A549 (cell line): ENCODE data around the gene XRCC1. TPM values are rescaled to one million over a fixed set of nuclear protein-coding genes. Genes with fewer than 3 reads are reported as not detected.
"Not testable (repeated sequence)": the region's sequence is repeated elsewhere in the genome, so short reads cannot be mapped to it uniquely, and the experiment has no call there.

Experiments
- ATAC-seq, 2 experiments: fragments of 200-7000 bp in 1 of 2; fragments of >200 bp in 1 of 2; cut with Nextera tagmentation in 1 of 2; cut with Tn5 transposase in 1 of 2; 3 replicates each; pipeline versions ENCODE4 v1.8.0 to v1.9.1; 2018 to 2020; ENCODE audit warnings: mild to moderate bottlenecking in 1 of 2, moderate library complexity in 1 of 2
- CTCF ChIA-PET: fragments of 300-600 bp; sonication (Branson Sonifier 250); formaldehyde crosslinking; extraction: SDS; loops from one replicate; lab custom pipeline; 2021; ENCODE audit warnings: antibody characterized with exemption, inconsistent platforms; lab: Yijun Ruan, JAX
- POLR2A ChIA-PET: fragments of 350-600 bp; formaldehyde crosslinking; extraction: SDS; loops from one replicate; lab custom pipeline; 2021; ENCODE audit warnings: antibody characterized with exemption, inconsistent platforms; lab: Yijun Ruan, JAX
- DNase-seq, 2 experiments: peaks; one replicate each; pipeline versions ENCODE4 v3.0.0 to v3.0.0-alpha.2; 2011 to 2016; ENCODE audit warnings: low read depth in 1 of 2, low spot score in 1 of 2
- FAIRE-seq: peaks from 2 replicates; lab custom pipeline; 2011; peaks lifted over from hg19 to GRCh38; lab: Jason Lieb, UNC
- H3K27ac ChIP-seq, 2 experiments: fragments of >200 bp; sonication (Bioruptor Twin); formaldehyde crosslinking; 3 replicates each; pipeline ENCODE4 v1.5.1; 2016 to 2017
- H3K4me1 ChIP-seq: fragments of >200 bp; sonication (Bioruptor Twin); formaldehyde crosslinking; 3 replicates; pipeline ENCODE4 v1.6.1; 2016
- H3K4me2 ChIP-seq: fragments of >200 bp; sonication (Bioruptor Twin); formaldehyde crosslinking; 3 replicates; pipeline ENCODE4 v1.6.1; 2016
- H3K4me3 ChIP-seq: fragments of >200 bp; sonication (Bioruptor Twin); formaldehyde crosslinking; 3 replicates; pipeline ENCODE4 v1.5.1; 2016
- H3K9me3 ChIP-seq: fragments of >200 bp; sonication (Bioruptor Twin); formaldehyde crosslinking; 3 replicates; pipeline ENCODE4 v1.6.1; 2016
- BHLHE40 ChIP-seq: IDR thresholded peaks from 2 replicates; pipeline ENCODE4 v1.6.1; 2012; ENCODE audit warnings: low read depth, low read length, inconsistent platforms
- CBX8 ChIP-seq: fragments of 200-600 bp; sonication (generic); IDR thresholded peaks from 2 replicates; pipeline ENCODE4 v1.6.1; 2016
- EHMT2 ChIP-seq: fragments of 200-600 bp; sonication (generic); IDR thresholded peaks from 2 replicates; pipeline ENCODE4 v1.6.1; 2016; ENCODE audit warnings: antibody characterized with exemption, low read depth, mild to moderate bottlenecking, moderate library complexity
- EP300 ChIP-seq, 2 experiments: fragments of >200 bp; sonication (Bioruptor Twin); formaldehyde crosslinking; IDR thresholded peaks; 2 replicates in 1 of 2; 3 replicates in 1 of 2; pipeline ENCODE4 v1.6.1; 2016 to 2017
- FOXS1 ChIP-seq: fragments of 250-450 bp; sonication (Bioruptor Pico); IDR thresholded peaks from 2 replicates; pipeline ENCODE4 v1.5.0; 2020; ENCODE audit warnings: mild to moderate bottlenecking, moderate library complexity
- HOXA7 ChIP-seq: fragments of 250-450 bp; sonication (Bioruptor Pico); IDR thresholded peaks from 2 replicates; pipeline ENCODE4 v1.5.0; 2020; ENCODE audit warnings: mild to moderate bottlenecking, moderate library complexity
- JUN ChIP-seq, 2 experiments: fragments of >200 bp; sonication (Bioruptor Twin); formaldehyde crosslinking; IDR thresholded peaks; 2 replicates in 1 of 2; 3 replicates in 1 of 2; pipeline ENCODE4 v1.6.1; 2016 to 2017
- KDM5A ChIP-seq: fragments of 200-600 bp; sonication (generic); IDR thresholded peaks from 2 replicates; pipeline ENCODE4 v1.6.1; 2016; ENCODE audit warnings: antibody characterized with exemption, mild to moderate bottlenecking
- NPAS2 ChIP-seq: fragments of 250-450 bp; sonication (Bioruptor Pico); IDR thresholded peaks from 2 replicates; pipeline ENCODE4 v1.8.0; 2022; ENCODE audit warnings: mild to moderate bottlenecking, moderate library complexity, borderline replicate concordance
- RAD21 ChIP-seq, 2 experiments: fragments of >200 bp in 1 of 2; sonication (Bioruptor Twin) in 1 of 2; formaldehyde crosslinking in 1 of 2; IDR thresholded peaks in 1 of 2; conservative IDR thresholded peaks in 1 of 2; 2 replicates in 1 of 2; 3 replicates in 1 of 2; pipeline ENCODE4 v1.6.1; 2012 to 2018; ENCODE audit warnings: inconsistent platforms in 1 of 2
- RARB ChIP-seq: fragments of 250-450 bp; sonication (Bioruptor Pico); IDR thresholded peaks from 2 replicates; pipeline ENCODE4 v1.8.0; 2021; ENCODE audit warnings: mild to moderate bottlenecking, moderate library complexity
- SMC3 ChIP-seq: fragments of >200 bp; sonication (Bioruptor Twin); formaldehyde crosslinking; IDR thresholded peaks from 3 replicates; pipeline ENCODE4 v1.6.1; 2018; ENCODE audit warnings: inconsistent platforms
- ZFP36 ChIP-seq: fragments of 450-650 bp; IDR thresholded peaks from 2 replicates; pipeline ENCODE4 v1.6.1; 2014; ENCODE audit warnings: borderline replicate concordance; ENCODE audit not compliant: partially characterized antibody
- ZSCAN20 ChIP-seq: fragments of 250-450 bp; sonication (Bioruptor Pico); IDR thresholded peaks from 2 replicates; pipeline ENCODE4 v1.8.0; 2022; ENCODE audit warnings: mild to moderate bottlenecking, moderate library complexity
- WGBS: methylation state at CpG from one replicate; pipeline ENCODE4 v1.1.6; 2017; ENCODE audit errors: missing lambda C conversion rate; 5-methylcytosine and 5-hydroxymethylcytosine counted together
- polyA plus RNA-seq, 4 experiments: library from polyadenylated mRNA; depleted of rRNA in 3 of 4; stranded (reverse); fragments of >200 nt; fragmentation: RNase III in 1 of 4; extraction: RNeasy Plus Mini Kit Qiagen cat#74134 plus additional on column Dnase treatment in 1 of 4; gene quantifications; 2 replicates in 3 of 4; 3 replicates in 1 of 4; pipeline ENCODE4 v1.2.3, GENCODE V29; 2011 to 2017
- TF ChIP-seq, protein P1 (sequence below): fragments of >200 bp; sonication (Bioruptor Twin); formaldehyde crosslinking; IDR thresholded peaks from 2 replicates; pipeline ENCODE4 v1.6.1; 2016
- TF ChIP-seq, protein P2 (sequence below): IDR thresholded peaks from 2 replicates; pipeline ENCODE4 v1.6.1; 2012
- TF ChIP-seq, protein P3 (sequence below): fragments of 250-450 bp; sonication (Bioruptor Pico); IDR thresholded peaks from 2 replicates; pipeline ENCODE4 v1.5.0; 2020; ENCODE audit warnings: low read depth, mild to moderate bottlenecking, moderate library complexity
- TF ChIP-seq, protein P4 (sequence below): fragments of 150-350 bp; IDR thresholded peaks from 2 replicates; pipeline ENCODE4 v1.6.1; 2014; ENCODE audit warnings: low read depth, mild to moderate bottlenecking, low read length
- TF ChIP-seq, protein P5 (sequence below): fragments of 450-650 bp; IDR thresholded peaks from 2 replicates; pipeline ENCODE4 v1.6.1; 2014; ENCODE audit warnings: antibody characterized with exemption

XRCC1 gene
- polyA plus RNA-seq, 2 of the 4 experiments (the other 2 are of a cell fraction): 32.0 to 55.1 TPM

DNA sequence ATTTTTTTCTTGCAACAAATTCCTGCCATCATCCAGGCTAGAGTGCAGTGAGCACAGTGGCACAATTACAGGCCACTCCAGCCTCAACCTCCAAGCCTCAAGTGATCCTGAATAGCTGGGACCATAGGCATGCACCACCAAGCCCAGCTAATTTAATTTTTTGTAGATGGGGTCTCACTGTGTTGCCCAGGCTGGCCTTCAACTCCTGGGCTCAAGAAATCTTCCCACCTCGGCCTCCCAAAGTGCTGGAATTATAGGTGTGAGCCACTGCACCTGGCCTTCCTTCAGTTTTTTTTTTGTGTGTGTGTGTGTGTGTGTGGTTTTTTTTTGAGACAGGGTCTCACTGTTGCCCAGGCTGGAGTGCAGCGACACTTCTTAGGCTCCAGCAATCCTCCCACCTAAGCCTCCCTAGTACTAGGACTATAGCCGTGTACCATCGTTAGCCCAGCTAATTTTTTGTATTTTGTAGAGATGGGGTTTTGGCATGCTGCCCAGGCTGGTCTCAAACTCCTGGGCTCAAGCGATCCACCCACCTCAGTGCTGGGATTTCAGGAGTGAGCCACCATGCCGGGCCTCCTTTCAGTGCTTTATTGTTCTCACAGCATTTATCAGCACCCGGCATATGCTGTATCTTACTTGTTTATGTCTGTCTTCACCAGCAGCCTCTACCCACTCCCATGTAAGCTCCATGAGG is 30.7 kb upstream of the XRCC1 start (continued):
- TF ChIP-seq SMC3 (no peak), BHLHE40 (no peak)

DNA sequence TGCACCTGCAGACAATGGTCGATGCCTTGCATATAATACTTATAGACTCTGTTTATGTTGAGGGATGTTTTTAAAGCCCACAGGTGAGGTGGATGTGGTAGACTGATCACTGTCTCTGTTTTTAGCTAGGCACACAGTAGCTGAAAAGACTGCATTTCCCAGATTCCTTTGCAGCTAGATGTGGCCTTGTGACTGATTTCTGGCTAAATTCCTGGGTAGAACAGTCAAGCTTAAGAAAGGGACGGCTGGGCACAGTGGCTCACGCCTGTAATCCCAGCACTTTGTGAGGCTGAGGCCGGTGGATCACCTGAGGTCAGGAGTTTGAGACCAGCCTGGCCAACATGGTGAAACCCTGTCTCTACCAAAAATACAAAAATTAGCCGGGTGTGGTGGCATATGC is 25.0 kb upstream of the XRCC1 start:
- H3K4me3 ChIP-seq, DNase-seq, H3K4me1 ChIP-seq, FAIRE-seq, H3K27ac ChIP-seq, POLR2A ChIA-PET, ATAC-seq, H3K9me3 ChIP-seq, H3K4me2 ChIP-seq: not testable (repeated sequence)
- CTCF ChIA-PET: interaction anchor here (0.6 to 2.0 kb wide), 6 partner anchors 8 to 145 kb away, joined by 3 to 9 read pairs (median 4); no protein-coding TSS in a partner anchor
- WGBS: 94% methylated on average over 5 of the region's 5 CpGs

DNA sequence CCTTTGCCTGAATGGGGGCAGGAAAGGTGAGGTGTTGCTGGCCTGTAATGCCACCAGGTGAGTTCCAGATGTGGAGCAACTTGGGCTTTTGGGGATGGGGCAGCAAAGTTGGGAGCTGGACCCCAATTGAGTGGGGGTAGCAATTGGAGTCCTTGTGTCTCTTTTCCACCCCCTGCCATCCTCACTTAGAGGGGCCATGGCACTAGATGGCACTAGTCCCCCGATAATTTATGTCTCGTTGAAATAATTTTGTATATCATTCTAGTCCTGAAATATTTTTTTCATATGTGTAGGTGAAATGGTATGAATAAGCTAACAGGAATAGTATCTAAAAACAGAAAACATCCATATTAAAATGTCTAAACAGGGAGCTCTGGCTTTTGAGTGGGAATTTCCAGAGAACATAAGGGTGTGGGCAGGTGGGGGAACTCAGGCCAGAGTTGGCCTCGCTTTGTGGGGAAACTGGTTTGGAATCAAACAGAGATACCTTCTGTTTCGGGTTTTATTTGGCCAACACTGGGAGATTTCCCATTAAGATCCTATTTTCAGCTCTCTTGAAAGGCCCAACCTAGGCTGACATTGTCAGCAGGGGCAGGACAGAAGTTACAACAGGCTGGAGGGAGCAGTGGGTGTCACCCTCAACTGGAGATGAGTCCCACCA is 24.4 kb upstream of the XRCC1 start:
- WGBS: 89% methylated on average over 4 of the region's 4 CpGs
- CTCF ChIA-PET: interaction anchor here (0.6 to 2.0 kb wide), 9 partner anchors 9 to 210 kb away, joined by 3 to 9 read pairs (median 4); no protein-coding TSS in a partner anchor
- no peak for FAIRE-seq

DNA sequence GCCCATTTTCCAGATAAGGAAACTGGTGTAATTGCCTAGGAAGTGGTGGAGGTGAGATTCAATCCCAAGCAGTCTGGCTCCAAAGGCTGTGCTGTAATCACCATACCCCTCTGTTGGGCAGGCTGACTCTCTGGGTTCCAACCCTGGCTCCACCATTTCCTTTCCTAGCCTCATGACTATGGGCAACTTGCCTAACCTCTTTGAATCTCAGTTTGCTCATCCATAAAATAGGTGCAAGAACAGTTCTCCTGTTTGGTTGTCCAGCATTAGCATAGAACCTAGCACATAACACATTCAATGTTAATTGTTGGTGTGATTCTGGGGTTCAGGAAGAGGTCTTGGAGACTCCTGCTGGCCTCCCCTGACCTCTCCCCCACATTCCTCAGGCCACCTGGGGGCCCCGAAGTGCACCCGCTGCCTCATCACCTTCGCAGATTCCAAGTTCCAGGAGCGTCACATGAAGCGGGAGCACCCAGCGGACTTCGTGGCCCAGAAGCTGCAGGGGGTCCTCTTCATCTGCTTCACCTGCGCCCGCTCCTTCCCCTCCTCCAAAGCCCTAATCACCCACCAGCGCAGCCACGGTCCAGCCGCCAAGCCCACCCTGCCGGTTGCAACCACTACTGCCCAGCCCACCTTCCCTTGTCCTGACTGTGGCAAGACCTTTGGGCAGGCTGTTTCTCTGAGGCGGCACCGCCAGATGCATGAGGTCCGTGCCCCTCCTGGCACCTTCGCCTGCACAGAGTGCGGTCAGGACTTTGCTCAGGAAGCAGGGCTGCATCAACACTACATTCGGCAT is 23.3 kb upstream of the XRCC1 start:
- DNase-seq (no peak), FAIRE-seq (no peak), ATAC-seq (no peak)
- WGBS: 97% methylated on average over 17 of the region's 19 CpGs
- CTCF ChIA-PET: interaction anchor here (0.6 to 3.0 kb wide), 10 partner anchors 8 to 211 kb away, joined by 3 to 15 read pairs (median 5); no protein-coding TSS in a partner anchor
- H3K9me3 ChIP-seq: no peaks in the 10 kb centered on the region
- H3K4me2 ChIP-seq: no peak overlapping the region; the same call in 2 of the 3 replicates
- H3K27ac ChIP-seq: no peak overlapping the region
- H3K4me1 ChIP-seq: peaks cover 19% of the 10 kb centered on the region
- POLR2A ChIA-PET: no interaction called here
- H3K4me3 ChIP-seq: no peak overlapping the region
- TF ChIP-seq EHMT2: no peak
- no peak for TF ChIP-seq NPAS2 (CRISPR knock-in tag)
- no peak for TF ChIP-seq RARB (CRISPR knock-in tag)
- TF ChIP-seq, protein P1, sequence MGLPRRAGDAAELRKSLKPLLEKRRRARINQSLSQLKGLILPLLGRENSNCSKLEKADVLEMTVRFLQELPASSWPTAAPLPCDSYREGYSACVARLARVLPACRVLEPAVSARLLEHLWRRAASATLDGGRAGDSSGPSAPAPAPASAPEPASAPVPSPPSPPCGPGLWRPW: no peak
- no peak for TF ChIP-seq CBX8
- TF ChIP-seq FOXS1 (CRISPR knock-in tag): no peak

More for the DNA sequence above, 24.4 kb upstream of the XRCC1 start:
- no peaks in the 10 kb centered on the region for H3K9me3 ChIP-seq
- H3K27ac ChIP-seq: no peak overlapping the region
- TF ChIP-seq RAD21 (conservative IDR thresholded peaks at IDR 0.05 in 1 of 2, IDR thresholded peaks at IDR 0.05 in 1 of 2) (peak in 1 of 2 experiments; percentile 19; a peak in 1 of 5 replicates), ZFP36 (no peak)
- no peak overlapping the region for H3K4me2 ChIP-seq
- DNase-seq (no peak), ATAC-seq (no peak)
- POLR2A ChIA-PET: no interaction called here
- peaks cover 10% of the 10 kb centered on the region for H3K4me1 ChIP-seq
- H3K4me3 ChIP-seq: no peak overlapping the region

DNA sequence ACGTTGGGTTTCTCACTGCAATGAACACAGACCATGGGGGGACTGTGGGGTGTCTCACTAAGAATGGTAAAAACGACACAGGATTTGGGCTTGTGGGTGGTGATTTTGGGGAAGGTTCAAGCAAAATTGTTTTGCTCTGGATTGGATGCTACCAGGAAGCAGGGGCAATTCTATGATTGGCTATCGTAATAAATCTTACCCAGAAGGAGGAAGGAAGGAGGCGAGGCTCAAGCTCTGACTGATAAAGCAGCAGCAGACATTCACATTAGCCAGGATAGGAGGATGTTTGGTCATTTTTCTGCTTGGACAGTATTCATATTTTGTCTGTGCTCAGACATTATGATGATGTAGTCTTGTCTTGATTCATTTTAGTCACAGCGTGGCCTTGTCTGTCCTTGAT is 22.5 kb upstream of the XRCC1 start:
- POLR2A ChIA-PET: interaction anchor here (2.5 kb wide), 1 partner anchor 23 kb away, joined by 17 read pairs; the partner anchor contains the start of genes PINLYP and XRCC1
- CTCF ChIA-PET: interaction anchor here (0.9 to 3.0 kb wide), 6 partner anchors 9 to 147 kb away, joined by 3 to 15 read pairs (median 6); partner anchors contain the start of gene XRCC1

More for the DNA sequence above, 22.5 kb upstream of the XRCC1 start:
- 73% methylated on average over 5 of the region's 5 CpGs for WGBS
- DNase-seq (no peak), FAIRE-seq (no peak), ATAC-seq (no peak)
- no peaks in the 10 kb centered on the region for H3K9me3 ChIP-seq
- H3K4me2 ChIP-seq: peak overlapping the region; percentile 87
- peaks cover 19% of the 10 kb centered on the region for H3K4me1 ChIP-seq
- no peak overlapping the region for H3K27ac ChIP-seq
- peak overlapping the region; percentile 60; the same call in 1 of the 3 replicates for H3K4me3 ChIP-seq
- TF ChIP-seq, protein P2, sequence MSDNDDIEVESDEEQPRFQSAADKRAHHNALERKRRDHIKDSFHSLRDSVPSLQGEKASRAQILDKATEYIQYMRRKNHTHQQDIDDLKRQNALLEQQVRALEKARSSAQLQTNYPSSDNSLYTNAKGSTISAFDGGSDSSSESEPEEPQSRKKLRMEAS: no peak
- TF ChIP-seq, protein P3, sequence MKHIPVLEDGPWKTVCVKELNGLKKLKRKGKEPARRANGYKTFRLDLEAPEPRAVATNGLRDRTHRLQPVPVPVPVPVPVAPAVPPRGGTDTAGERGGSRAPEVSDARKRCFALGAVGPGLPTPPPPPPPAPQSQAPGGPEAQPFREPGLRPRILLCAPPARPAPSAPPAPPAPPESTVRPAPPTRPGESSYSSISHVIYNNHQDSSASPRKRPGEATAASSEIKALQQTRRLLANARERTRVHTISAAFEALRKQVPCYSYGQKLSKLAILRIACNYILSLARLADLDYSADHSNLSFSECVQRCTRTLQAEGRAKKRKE (CRISPR knock-in tag): no peak
- no peak for TF ChIP-seq EP300 (IDR thresholded peaks at IDR 0.05)
- TF ChIP-seq RARB (CRISPR knock-in tag): no peak
- TF ChIP-seq ZSCAN20 (CRISPR knock-in tag): no peak
- TF ChIP-seq, protein P4, sequence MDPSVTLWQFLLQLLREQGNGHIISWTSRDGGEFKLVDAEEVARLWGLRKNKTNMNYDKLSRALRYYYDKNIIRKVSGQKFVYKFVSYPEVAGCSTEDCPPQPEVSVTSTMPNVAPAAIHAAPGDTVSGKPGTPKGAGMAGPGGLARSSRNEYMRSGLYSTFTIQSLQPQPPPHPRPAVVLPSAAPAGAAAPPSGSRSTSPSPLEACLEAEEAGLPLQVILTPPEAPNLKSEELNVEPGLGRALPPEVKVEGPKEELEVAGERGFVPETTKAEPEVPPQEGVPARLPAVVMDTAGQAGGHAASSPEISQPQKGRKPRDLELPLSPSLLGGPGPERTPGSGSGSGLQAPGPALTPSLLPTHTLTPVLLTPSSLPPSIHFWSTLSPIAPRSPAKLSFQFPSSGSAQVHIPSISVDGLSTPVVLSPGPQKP: no peak
- TF ChIP-seq HOXA7 (CRISPR knock-in tag): no peak
- TF ChIP-seq JUN (IDR thresholded peaks at IDR 0.05): no peak
- TF ChIP-seq KDM5A: no peak
- TF ChIP-seq, protein P5, sequence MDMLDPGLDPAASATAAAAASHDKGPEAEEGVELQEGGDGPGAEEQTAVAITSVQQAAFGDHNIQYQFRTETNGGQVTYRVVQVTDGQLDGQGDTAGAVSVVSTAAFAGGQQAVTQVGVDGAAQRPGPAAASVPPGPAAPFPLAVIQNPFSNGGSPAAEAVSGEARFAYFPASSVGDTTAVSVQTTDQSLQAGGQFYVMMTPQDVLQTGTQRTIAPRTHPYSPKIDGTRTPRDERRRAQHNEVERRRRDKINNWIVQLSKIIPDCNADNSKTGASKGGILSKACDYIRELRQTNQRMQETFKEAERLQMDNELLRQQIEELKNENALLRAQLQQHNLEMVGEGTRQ: no peak
